Colonic mucosa (tissue), 4 donors: ENCODE measurements around the gene ZMYM4. TPM values are rescaled to one million over a fixed set of nuclear protein-coding genes. Genes with fewer than 3 reads are reported as not detected.

ENCODE experiments used
- DNase-seq: peaks from one replicate; pipeline ENCODE4 v3.0.0-alpha.2; 2020
- H3K27ac ChIP-seq: fragments of 200-600 bp; one replicate; pipeline ENCODE4 v1.8.0; 2021
- H3K27me3 ChIP-seq: fragments of 200-600 bp; one replicate; pipeline ENCODE4 v1.8.0; 2021
- H3K36me3 ChIP-seq: fragments of 200-600 bp; one replicate; pipeline ENCODE4 v1.8.0; 2021
- H3K4me1 ChIP-seq: fragments of 200-600 bp; one replicate; pipeline ENCODE4 v1.8.0; 2021; ENCODE audit warnings: mild to moderate bottlenecking
- H3K4me3 ChIP-seq: fragments of 200-600 bp; one replicate; pipeline ENCODE4 v1.8.0; 2021
- H3K9ac ChIP-seq, 2 donors: one replicate each; pipeline ENCODE4 v1.7.0; 2013; ENCODE audit warnings: control low read depth in 2 of 2, low read depth in 2 of 2, low read length in 2 of 2
- H3K9me3 ChIP-seq: fragments of 200-600 bp; one replicate; pipeline ENCODE4 v1.8.0; 2021
- intact Hi-C: fragments of 100-400 bp; cut with DNase I; formaldehyde crosslinking; loops from one replicate; pipeline ENCODE4 v1.14.1; 2022
- total RNA-seq, 2 donors: library from RNA; stranded (reverse); fragmentation: NEBNext Ultra II Directional in 1 of 2; extraction: Animal tissue kit (Norgen Biotek cat#: 25700) in 1 of 2; gene quantifications; one replicate each; pipeline ENCODE4 v1.2.1, GENCODE V29; 2021
- TF ChIP-seq, protein P1 (sequence below): fragments of 200-600 bp; IDR thresholded peaks from one replicate; pipeline ENCODE4 v1.8.0; 2022; ENCODE audit warnings: antibody characterized with exemption, mild to moderate bottlenecking
- donor health status: healthy.
- donor health status: DM: no; HTN: no; CAD: no.
- donor health status: DM: no; HTN: no; CAD: no.

Gene ZMYM4
- total RNA-seq, 2 donors from 2014 or later: 25.9 to 31.8 TPM

DNA sequence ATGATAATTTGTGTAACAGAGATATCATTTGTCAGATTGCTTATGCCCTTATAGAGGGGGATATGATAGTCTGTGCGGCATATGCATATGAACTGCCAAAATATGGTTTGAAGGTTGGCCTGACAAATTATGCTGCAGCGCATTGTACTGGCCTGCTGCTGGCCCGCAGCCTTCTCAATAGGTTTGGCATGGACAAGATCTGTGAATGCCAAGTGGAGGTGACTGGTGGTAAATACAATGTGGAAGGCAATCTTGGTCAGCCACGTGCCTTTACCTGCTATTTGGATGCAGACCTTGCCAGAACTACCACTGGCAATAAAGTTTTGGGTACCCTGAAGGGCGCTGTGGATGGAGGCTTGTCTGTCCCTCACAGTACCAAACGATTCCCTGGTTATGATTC, 82.4 kb downstream of the ZMYM4 start:
- H3K9me3 ChIP-seq: no peaks in the 10 kb centered on the region
- DNase-seq: no peak
- H3K4me1 ChIP-seq: no peaks in the 10 kb centered on the region
- intact Hi-C loops: no loop called here
- no peak overlapping the region for H3K27ac ChIP-seq
- H3K27me3 ChIP-seq: no peaks in the 10 kb centered on the region
- TF ChIP-seq, protein P1, sequence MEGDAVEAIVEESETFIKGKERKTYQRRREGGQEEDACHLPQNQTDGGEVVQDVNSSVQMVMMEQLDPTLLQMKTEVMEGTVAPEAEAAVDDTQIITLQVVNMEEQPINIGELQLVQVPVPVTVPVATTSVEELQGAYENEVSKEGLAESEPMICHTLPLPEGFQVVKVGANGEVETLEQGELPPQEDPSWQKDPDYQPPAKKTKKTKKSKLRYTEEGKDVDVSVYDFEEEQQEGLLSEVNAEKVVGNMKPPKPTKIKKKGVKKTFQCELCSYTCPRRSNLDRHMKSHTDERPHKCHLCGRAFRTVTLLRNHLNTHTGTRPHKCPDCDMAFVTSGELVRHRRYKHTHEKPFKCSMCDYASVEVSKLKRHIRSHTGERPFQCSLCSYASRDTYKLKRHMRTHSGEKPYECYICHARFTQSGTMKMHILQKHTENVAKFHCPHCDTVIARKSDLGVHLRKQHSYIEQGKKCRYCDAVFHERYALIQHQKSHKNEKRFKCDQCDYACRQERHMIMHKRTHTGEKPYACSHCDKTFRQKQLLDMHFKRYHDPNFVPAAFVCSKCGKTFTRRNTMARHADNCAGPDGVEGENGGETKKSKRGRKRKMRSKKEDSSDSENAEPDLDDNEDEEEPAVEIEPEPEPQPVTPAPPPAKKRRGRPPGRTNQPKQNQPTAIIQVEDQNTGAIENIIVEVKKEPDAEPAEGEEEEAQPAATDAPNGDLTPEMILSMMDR: no peak
- H3K4me3 ChIP-seq: no peak overlapping the region
- H3K36me3 ChIP-seq: no peaks in the 10 kb centered on the region
- H3K9ac ChIP-seq: no peak overlapping the region

GRCh38 chr1:35359995-35360394, 91.5 kb downstream of the ZMYM4 start:
- no peak for DNase-seq

GRCh38 chr1:35361638-35362037, 93.1 kb downstream of the ZMYM4 start:
- Histone ChIP-seq H3K4me3 (no peak overlapping the region), H3K9me3 (no peaks in the 10 kb centered on the region), H3K27me3 (no peaks in the 10 kb centered on the region), H3K36me3 (no peaks in the 10 kb centered on the region), H3K9ac (no peak overlapping the region), H3K27ac (no peak overlapping the region), H3K4me1 (no peaks in the 10 kb centered on the region)
- TF ChIP-seq, protein P1: no peak
- no peak for DNase-seq
- intact Hi-C loops: no loop called here

More at GRCh38 chr1:35359995-35360394, 91.5 kb downstream of the ZMYM4 start:
- Histone ChIP-seq H3K9me3 (no peaks in the 10 kb centered on the region), H3K4me3 (no peak overlapping the region), H3K9ac (no peak overlapping the region), H3K36me3 (no peaks in the 10 kb centered on the region), H3K27me3 (no peaks in the 10 kb centered on the region), H3K4me1 (no peaks in the 10 kb centered on the region), H3K27ac (no peak overlapping the region)
- intact Hi-C loops: no loop called here
- TF ChIP-seq, protein P1: no peak

- no peaks in the 10 kb centered on the region for H3K4me1 ChIP-seq
- DNase-seq: no peak
- intact Hi-C loops: no loop called here
Measured at GRCh38 chr1:35364741-35365140, 96.2 kb downstream of the ZMYM4 start.

DNA sequence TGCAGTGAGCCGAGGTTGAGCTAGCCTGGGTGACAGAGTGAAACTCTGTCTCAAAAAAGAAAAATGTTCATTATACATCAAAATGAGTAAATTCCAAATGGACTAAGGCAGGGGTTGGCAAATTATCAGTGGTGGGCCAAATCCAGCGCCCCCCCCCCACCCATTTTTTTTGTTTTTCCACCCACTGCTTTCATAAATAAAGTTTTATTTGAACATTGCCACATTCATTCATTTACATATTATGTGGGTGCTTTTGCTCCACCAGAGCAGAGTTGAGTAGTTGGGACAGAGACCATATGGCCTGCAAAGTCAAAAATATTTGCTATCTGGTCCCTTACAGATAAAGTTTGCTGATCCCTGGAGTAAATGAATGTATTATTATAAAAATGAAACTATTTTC, 99.4 kb downstream of the ZMYM4 start:
- Histone ChIP-seq H3K27ac (no peak overlapping the region), H3K4me3 (no peak overlapping the region), H3K36me3 (no peaks in the 10 kb centered on the region), H3K27me3 (no peaks in the 10 kb centered on the region), H3K9me3 (no peaks in the 10 kb centered on the region), H3K4me1 (no peaks in the 10 kb centered on the region), H3K9ac (no peak overlapping the region)
- TF ChIP-seq, protein P1: no peak
- DNase-seq: no peak
- intact Hi-C loops: no loop called here

More at GRCh38 chr1:35364741-35365140, 96.2 kb downstream of the ZMYM4 start:
- H3K4me3 ChIP-seq: no peak overlapping the region
- H3K36me3 ChIP-seq: no peaks in the 10 kb centered on the region
- no peak overlapping the region for H3K27ac ChIP-seq
- no peaks in the 10 kb centered on the region for H3K27me3 ChIP-seq
- TF ChIP-seq, protein P1: no peak
- H3K9ac ChIP-seq: no peak overlapping the region
- no peaks in the 10 kb centered on the region for H3K9me3 ChIP-seq
